T-helper 17 cell (primary cell): ENCODE results near the gene INPP4A. TPM values are rescaled to one million over a fixed set of nuclear protein-coding genes. Genes with fewer than 3 reads are reported as not detected.
"Not testable (repeated sequence)": the region's sequence is repeated elsewhere in the genome, so short reads cannot be mapped to it uniquely, and the experiment has no call there.

Source experiments
- ATAC-seq: fragments of 150-1000 bp; cut with Tn5 transposase; 2 replicates; pipeline ENCODE4 v1.10.0; 2021; ENCODE audit warnings: mild to moderate bottlenecking, moderate library complexity
- DNase-seq, 3 donors: peaks; one replicate each; pipeline versions ENCODE4 v3.0.0 to v3.0.0-alpha.2; 2020 to 2021
- H3K9me3 ChIP-seq: one replicate; pipeline ENCODE4 v1.7.0; 2013; ENCODE audit warnings: low read length, mild to moderate bottlenecking; ENCODE audit not compliant: control insufficient read depth, poor library complexity, severe bottlenecking
- H3K27ac Mint-ChIP-seq: one replicate; pipeline ENCODE4 v1.8.0; 2022; ENCODE audit warnings: mild to moderate bottlenecking, moderate library complexity, mixed read lengths
- H3K27me3 Mint-ChIP-seq: one replicate; pipeline ENCODE4 v1.8.0; 2022; ENCODE audit warnings: mixed read lengths
- H3K36me3 Mint-ChIP-seq: one replicate; pipeline ENCODE4 v1.8.0; 2022; ENCODE audit warnings: low read depth, mixed read lengths
- H3K4me1 Mint-ChIP-seq: one replicate; pipeline ENCODE4 v1.8.0; 2022; ENCODE audit warnings: mild to moderate bottlenecking, mixed read lengths
- H3K4me3 Mint-ChIP-seq: one replicate; pipeline ENCODE4 v1.8.0; 2022; ENCODE audit warnings: mild to moderate bottlenecking, moderate library complexity, mixed read lengths
- total RNA-seq, 4 donors: library from RNA in 2 of 4; stranded (reverse) in 2 of 4; gene quantifications; one replicate each; pipeline ENCODE4 v1.2.3 and lab custom pipeline; 2022 to 2026

Gene INPP4A
- total RNA-seq, 2 donors from 2014 or later, result 109 to 110 TPM

DNA sequence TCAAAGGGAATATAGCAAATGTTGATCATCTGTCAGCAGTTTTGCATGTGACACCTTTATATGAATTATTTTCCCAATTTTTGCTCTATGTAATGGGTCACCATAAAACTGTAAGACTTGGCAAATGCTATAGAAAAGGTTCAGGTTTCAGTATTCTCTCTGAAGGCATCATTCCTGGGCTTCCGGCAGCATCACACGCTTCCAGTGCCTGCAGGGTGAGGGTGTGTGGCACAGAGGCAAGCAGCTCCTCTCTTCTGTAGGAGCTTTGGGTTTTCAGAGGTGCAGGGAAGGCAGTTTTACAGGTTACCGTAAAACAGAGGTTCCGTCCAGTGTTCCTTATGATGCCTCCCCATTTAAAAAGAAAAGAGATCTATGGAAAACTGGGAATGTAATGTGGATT lies 144.8 kb downstream of the INPP4A start:
- Mint-ChIP-seq H3K27me3 (no peaks in the 10 kb centered on the region), H3K4me3 (no peak overlapping the region), H3K27ac (peak overlapping the region; percentile 66), H3K4me1 (peaks cover 5% of the 10 kb centered on the region), H3K36me3 (peaks cover 6% of the 10 kb centered on the region)
- DNase-seq (no peak), ATAC-seq (no peak)
- no peaks in the 10 kb centered on the region for H3K9me3 ChIP-seq

DNA sequence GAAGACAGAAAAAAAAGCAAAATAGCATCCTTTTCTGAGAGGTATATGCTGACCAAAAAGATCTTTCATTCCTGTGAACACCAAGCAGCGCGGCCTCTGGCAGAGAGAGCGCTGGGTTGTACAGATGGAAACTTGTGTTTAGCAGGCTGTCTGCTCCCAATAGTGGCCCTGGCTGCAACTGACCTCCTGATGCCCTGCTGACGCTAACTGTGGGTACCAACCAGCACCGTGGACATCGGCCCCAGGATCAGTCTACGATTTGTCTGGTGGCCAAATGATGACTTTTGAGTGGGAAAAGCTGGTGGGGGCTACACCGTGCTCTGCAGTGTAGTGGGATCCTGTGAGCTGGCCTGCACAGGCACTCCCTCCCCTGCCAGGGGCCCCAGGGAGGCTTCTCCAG lies 147.9 kb downstream of the INPP4A start:
- ATAC-seq (no peak), DNase-seq (no peak)
- peaks cover 6% of the 10 kb centered on the region for H3K36me3 Mint-ChIP-seq
- peak overlapping the region; percentile 39 for H3K27ac Mint-ChIP-seq
- H3K27me3 Mint-ChIP-seq, result no peaks in the 10 kb centered on the region
- H3K9me3 ChIP-seq, result no peaks in the 10 kb centered on the region
- no peak overlapping the region for H3K4me3 Mint-ChIP-seq
- peaks cover 7% of the 10 kb centered on the region for H3K4me1 Mint-ChIP-seq

DNA sequence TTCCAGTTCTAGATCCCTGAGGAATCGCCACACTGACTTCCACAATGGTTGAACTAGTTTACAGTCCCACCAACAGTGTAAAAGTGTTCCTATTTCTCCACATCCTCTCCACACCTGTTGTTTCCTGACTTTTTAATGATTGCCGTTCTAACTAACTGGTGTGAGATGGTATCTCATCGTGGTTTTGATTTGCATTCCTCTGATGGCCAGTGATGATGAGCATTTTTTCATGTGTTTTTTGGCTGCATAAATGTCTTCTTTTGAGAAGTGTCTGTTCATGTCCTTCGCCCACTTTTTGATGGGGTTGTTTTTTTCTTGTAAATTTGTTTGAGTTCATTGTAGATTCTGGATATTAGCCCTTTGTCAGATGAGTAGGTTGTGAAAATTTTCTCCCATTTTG lies 150.0 kb downstream of the INPP4A start:
- ATAC-seq, H3K4me3 Mint-ChIP-seq, H3K27ac Mint-ChIP-seq, H3K36me3 Mint-ChIP-seq, H3K27me3 Mint-ChIP-seq, H3K9me3 ChIP-seq, H3K4me1 Mint-ChIP-seq, DNase-seq: not testable (repeated sequence)

DNA sequence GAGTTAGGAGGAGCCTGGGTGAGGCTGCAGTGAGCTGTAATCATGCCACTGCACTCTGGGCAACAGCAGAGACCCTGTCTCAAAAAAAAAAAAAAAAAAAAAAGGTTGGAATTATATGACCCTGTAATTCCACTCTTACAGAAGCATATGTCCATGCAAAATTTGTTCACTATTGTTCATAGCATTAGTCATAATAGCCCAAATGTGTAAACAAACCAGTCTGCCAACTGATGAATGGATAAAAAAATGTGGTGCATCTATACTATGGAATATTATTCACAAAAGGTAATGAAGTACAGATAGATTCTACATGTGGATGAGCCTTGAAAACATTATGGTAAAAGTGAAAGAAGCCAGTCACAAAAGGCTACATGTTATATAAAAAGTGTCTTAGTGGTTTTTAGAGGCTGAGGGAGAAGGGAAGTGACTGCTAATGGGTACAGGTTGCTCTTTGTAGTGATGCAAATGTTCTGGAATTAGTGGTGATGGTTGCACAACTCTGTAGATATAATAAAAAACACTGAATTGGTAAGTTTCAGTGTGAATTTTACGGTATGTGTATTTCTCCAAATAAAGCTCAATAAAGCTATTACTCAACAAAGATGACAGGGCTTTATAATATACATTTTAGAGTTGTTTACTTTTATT lies 154.2 kb downstream of the INPP4A start:
- Mint-ChIP-seq H3K4me3 (no peak overlapping the region), H3K27me3 (no peaks in the 10 kb centered on the region), H3K27ac (peak overlapping the region; percentile 67), H3K4me1 (peaks cover 5% of the 10 kb centered on the region), H3K36me3 (no peaks in the 10 kb centered on the region)
- no peak for DNase-seq
- H3K9me3 ChIP-seq, result no peaks in the 10 kb centered on the region
- no peak for ATAC-seq

DNA sequence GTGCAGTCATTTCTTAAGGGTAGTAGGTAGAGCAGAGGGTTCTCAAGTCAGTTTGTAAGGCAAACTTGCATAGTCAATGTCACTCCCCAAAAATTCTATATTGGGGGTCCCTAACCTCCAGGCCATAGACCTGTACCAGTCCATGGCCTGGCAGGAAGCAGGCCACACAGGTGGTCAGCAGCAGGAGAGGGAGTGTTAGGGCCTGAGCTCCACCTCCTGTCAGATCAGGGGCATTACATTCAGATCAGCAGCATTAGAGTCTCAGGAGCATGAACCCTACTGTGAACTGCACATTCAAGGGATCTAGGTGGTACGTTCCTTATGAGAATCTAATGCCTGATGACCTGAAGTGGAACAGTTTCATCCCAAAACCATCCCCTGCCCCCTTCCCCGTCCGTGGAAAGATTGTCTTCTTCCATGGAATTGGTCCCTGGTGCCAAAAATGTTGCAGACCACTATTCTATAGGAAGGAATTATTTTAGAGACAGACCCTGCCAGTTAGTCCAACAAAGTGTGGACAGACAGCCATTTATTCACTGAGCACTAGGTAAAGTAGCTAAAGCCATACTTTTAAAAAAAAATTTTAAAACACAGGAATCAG lies 157.0 kb downstream of the INPP4A start:
- ATAC-seq, result peak; percentile 61
- no peaks in the 10 kb centered on the region for H3K27me3 Mint-ChIP-seq
- no peak overlapping the region for H3K27ac Mint-ChIP-seq
- H3K9me3 ChIP-seq, result no peaks in the 10 kb centered on the region
- H3K4me1 Mint-ChIP-seq, result peaks cover 13% of the 10 kb centered on the region
- DNase-seq, result no peak
- H3K4me3 Mint-ChIP-seq, result no peak overlapping the region
- no peaks in the 10 kb centered on the region for H3K36me3 Mint-ChIP-seq

DNA sequence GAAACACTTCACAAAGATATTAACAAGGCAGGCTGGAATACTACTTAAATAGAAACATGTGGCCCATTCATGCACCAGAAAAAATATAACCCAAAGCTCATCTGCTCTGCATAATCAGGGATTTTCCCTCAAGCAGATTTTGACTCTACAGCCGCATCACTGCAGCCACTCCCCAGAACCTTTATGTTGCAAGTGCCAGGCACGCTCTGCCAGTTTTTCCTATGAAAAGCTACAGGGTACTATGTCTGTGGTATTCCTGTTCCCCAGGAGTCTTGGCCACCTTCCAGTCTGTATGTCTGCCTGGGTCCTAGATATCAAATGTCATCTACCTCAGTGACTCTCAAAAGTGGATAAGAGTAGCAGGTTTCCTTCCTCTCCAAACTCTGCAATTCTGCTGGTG lies 159.9 kb downstream of the INPP4A start:
- Mint-ChIP-seq H3K4me1 (peaks cover 27% of the 10 kb centered on the region), H3K27ac (peak overlapping the region; percentile 98), H3K36me3 (peaks cover 3% of the 10 kb centered on the region), H3K4me3 (no peak overlapping the region), H3K27me3 (no peaks in the 10 kb centered on the region)
- no peak for DNase-seq
- H3K9me3 ChIP-seq, result no peaks in the 10 kb centered on the region
- no peak for ATAC-seq

DNA sequence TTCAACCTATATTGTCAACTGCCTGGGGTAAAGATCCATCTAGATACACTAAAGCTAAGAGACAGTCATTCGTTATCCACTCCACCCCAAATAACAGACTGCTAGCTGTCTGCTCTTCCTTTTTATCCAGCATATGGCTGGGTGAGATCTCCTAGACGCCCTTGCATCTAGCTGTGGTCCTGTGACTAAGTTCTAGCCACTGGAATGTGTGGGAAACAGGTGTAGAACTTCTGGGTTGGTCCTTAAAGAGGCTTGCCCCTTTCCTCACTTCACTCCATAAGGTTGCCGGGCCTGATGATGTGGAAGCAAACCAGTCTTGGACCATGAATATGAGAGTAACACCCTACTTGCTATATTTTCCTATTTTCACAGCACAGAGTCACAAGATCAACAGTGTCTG lies 160.4 kb downstream of the INPP4A start:
- no peak for DNase-seq
- no peaks in the 10 kb centered on the region for H3K9me3 ChIP-seq
- ATAC-seq, result no peak
- peak overlapping the region; percentile 98 for H3K27ac Mint-ChIP-seq
- peaks cover 3% of the 10 kb centered on the region for H3K36me3 Mint-ChIP-seq
- no peaks in the 10 kb centered on the region for H3K27me3 Mint-ChIP-seq
- peaks cover 31% of the 10 kb centered on the region for H3K4me1 Mint-ChIP-seq
- no peak overlapping the region for H3K4me3 Mint-ChIP-seq

DNA sequence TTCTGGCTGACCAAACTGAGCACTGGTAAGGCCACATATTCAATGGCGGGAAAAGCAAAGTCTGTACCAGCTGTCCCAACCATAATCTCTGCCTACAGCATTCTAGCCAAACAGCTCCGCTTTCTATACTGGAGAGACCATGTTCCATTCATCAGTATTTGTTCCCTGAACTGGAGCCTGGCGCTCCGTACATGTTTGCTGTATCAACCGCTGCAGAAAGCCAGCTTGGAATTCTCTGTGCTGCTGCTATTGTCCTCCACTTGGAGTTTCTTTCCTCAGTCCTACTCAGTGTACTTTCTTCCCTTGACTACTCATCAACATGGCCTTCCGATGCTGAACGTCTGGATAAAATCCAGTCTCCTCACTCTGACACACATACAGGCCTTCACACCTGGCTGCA lies 161.8 kb downstream of the INPP4A start:
- peak overlapping the region; percentile 95 for H3K4me3 Mint-ChIP-seq
- ATAC-seq (no peak), DNase-seq (no peak)
- peaks cover 42% of the 10 kb centered on the region for H3K4me1 Mint-ChIP-seq
- H3K36me3 Mint-ChIP-seq, result peaks cover 3% of the 10 kb centered on the region
- no peaks in the 10 kb centered on the region for H3K27me3 Mint-ChIP-seq
- H3K9me3 ChIP-seq, result no peaks in the 10 kb centered on the region
- peak overlapping the region; percentile 98 for H3K27ac Mint-ChIP-seq

DNA sequence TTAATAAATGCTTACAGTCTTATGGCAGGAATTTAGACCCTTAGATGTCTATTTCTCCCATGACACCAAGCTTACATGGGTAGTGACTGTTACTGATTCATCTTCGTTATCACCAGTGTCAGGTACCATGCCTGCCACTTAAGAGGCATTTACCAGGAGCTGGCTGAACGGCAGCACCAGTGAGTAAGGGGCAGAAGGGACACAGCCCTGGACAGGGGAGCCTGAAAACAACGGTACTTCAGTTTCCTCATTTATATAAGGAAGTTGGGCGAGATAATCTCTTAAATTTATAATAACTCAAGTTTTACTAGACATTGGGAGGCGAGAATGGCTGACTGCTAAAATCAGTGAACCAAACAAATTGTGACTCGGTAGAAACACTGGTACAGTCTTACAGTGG lies 162.4 kb downstream of the INPP4A start:
- H3K36me3 Mint-ChIP-seq, result peaks cover 3% of the 10 kb centered on the region
- no peaks in the 10 kb centered on the region for H3K9me3 ChIP-seq
- H3K27me3 Mint-ChIP-seq, result no peaks in the 10 kb centered on the region
- no peak for ATAC-seq
- H3K4me1 Mint-ChIP-seq, result peaks cover 42% of the 10 kb centered on the region
- peak overlapping the region; percentile 95 for H3K4me3 Mint-ChIP-seq
- no peak for DNase-seq
- peak overlapping the region; percentile 98 for H3K27ac Mint-ChIP-seq

DNA sequence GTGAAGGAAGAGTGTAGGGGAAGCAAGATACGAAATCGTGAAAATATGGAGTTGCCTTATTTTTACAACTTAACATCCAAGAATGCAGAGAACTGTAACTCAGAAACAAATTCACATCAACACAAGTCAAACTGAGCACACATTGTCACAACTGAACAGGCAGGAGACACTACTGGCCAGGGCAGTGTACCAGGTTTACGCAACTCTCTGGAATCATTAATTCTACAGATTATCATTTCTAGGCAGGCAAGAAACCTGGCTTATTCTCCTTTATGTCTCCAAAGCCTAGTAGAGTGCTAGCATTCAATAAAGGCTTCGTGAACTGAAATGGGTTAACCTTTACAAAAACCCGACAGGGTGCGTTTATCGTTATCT lies 163.1 kb downstream of the INPP4A start:
- ATAC-seq, result no peak
- DNase-seq, result no peak
- Mint-ChIP-seq H3K27ac (peak overlapping the region; percentile 98), H3K27me3 (no peaks in the 10 kb centered on the region), H3K4me3 (peak overlapping the region; percentile 95), H3K4me1 (peaks cover 42% of the 10 kb centered on the region), H3K36me3 (peaks cover 3% of the 10 kb centered on the region)
- H3K9me3 ChIP-seq, result no peaks in the 10 kb centered on the region

DNA sequence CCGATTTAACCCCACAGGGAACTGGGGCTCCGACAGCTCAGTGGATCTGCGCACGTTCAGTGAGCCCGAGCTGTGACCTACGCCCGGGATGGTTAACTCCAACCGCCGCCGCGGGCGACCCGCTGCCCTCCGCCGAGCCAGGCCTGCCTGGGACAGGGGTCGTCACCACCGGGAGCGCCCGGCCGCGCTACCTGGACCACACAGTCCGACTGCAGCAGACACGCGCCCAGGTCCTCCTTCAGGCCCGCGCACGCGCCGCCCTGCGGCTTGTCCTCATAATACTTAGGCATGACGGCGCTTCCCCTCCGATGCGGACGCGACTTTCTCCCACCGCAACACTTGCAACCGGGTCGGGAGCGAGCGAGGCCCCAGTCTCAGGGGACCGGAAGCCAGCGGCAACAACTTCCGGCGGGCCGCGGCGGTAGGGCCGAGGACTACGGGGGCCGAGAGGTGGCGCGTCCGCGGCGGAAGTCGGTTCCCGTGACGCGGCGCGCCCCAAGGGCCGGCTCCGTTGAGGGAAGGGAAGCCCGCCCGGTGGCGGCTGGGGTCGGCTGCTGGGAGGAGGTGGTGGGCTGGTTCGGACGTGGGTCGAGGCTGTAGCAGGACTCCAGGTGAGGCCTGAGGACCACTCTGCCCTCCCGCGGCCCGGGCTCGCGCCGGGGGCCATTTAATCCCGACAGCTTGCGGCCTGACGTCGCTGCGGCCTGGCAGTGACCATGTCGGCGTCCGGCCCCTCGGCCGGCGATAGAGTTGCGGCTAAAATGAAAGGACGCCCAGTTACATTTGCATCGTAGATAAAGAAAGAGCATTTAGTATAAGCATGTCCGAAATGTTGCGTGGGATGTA lies 163.7 kb downstream of the INPP4A start, which contains the start of the genes COA5 and UNC50:
Gene COA5 (minus strand): TSS at position 397 of the 846 bp plus-strand sequence. CDS start 107 bp downstream, at position 290.
Gene UNC50 (plus strand): TSS at position 474 of the 846 bp plus-strand sequence. CDS start 1,171 bp downstream, outside the sequence.
- Mint-ChIP-seq H3K27me3 (no peaks in the 10 kb centered on the region), H3K27ac (peak within 1 kb of the TSS; percentile 98), H3K36me3 (peaks cover 3% of the 10 kb centered on the region), H3K4me3 (peak within 1 kb of the TSS; percentile 95), H3K4me1 (peaks cover 44% of the 10 kb centered on the region)
- no peaks in the 10 kb centered on the region for H3K9me3 ChIP-seq
- ATAC-seq, result peak; percentile 86
- peak; percentile 79 to 88 (median 84) for DNase-seq

DNA sequence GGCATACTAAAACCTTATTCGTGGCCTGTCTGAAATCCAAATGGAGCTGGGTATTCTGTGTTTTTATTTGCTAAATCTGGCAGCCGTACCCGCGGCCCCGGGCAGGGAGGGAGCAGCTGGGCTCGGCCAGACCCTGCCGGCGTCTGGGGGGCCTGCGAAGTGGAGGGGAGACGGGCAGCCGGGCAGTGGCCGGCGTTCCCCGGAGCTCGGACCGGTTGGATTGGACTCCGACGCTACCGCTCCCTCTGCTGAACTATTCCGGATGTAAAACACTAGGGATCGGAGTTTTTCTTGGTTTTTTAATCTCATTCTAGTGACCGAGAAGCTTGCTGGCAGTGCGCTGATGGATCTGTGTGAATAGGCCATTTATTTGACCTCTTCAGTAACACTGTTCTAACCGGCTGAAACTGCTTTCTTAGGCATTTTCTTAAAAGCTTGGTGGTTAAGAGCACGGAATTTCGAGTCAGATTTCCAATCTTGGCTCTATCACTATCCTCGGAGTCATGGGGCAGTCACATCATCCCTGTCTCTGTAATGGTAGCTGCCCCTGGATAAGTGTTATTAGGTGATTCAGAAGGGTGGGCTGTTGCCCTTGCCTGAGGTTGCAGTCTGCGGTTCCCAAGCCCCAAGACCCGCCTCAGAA lies 164.4 kb downstream of the INPP4A start:
- H3K4me1 Mint-ChIP-seq, result peaks cover 48% of the 10 kb centered on the region
- no peak for DNase-seq
- ATAC-seq, result peak; percentile 6

More for the DNA sequence above, 164.4 kb downstream of the INPP4A start:
- no peaks in the 10 kb centered on the region for H3K27me3 Mint-ChIP-seq
- H3K4me3 Mint-ChIP-seq, result peak overlapping the region; percentile 95
- no peaks in the 10 kb centered on the region for H3K9me3 ChIP-seq
- peaks cover 3% of the 10 kb centered on the region for H3K36me3 Mint-ChIP-seq
- peak overlapping the region; percentile 98 for H3K27ac Mint-ChIP-seq
